Neuronal stem cell (in vitro differentiated cells): ENCODE results near the gene PLD5.

Experiments
- DNase-seq: peaks from one replicate; pipeline ENCODE4 v3.0.0-alpha.2; 2013; ENCODE audit warnings: low spot score
- H2AFZ ChIP-seq: one replicate; pipeline ENCODE4 v1.6.1; 2013; ENCODE audit warnings: mild to moderate bottlenecking, low read length, inconsistent platforms
- H2AK5ac ChIP-seq: 2 replicates; pipeline ENCODE4 v1.6.1; 2013; ENCODE audit warnings: low read depth, mild to moderate bottlenecking, inconsistent platforms, low read length, moderate library complexity, mixed read lengths
- H2BK120ac ChIP-seq: 2 replicates; pipeline ENCODE4 v1.6.1; 2013; ENCODE audit warnings: low read depth, mild to moderate bottlenecking, inconsistent platforms, low read length, moderate library complexity, mixed read lengths
- H2BK12ac ChIP-seq: one replicate; pipeline ENCODE4 v1.6.1; 2013; ENCODE audit warnings: low read length, inconsistent platforms
- H2BK15ac ChIP-seq: 2 replicates; pipeline ENCODE4 v1.6.1; 2013; ENCODE audit warnings: mild to moderate bottlenecking, low read length, inconsistent platforms, mixed read lengths
- H2BK5ac ChIP-seq: one replicate; pipeline ENCODE4 v1.6.1; 2013; ENCODE audit warnings: inconsistent platforms, mild to moderate bottlenecking, low read length, moderate library complexity
- H3K14ac ChIP-seq: one replicate; pipeline ENCODE4 v1.6.1; 2013; ENCODE audit warnings: low read length, inconsistent platforms
- H3K18ac ChIP-seq: 2 replicates; pipeline ENCODE4 v1.6.1; 2013; ENCODE audit warnings: low read length, inconsistent platforms
- H3K23ac ChIP-seq: 2 replicates; pipeline ENCODE4 v1.6.1; 2013; ENCODE audit warnings: low read depth, mild to moderate bottlenecking, mixed read lengths, low read length, inconsistent platforms; ENCODE audit not compliant: poor library complexity
- H3K27ac ChIP-seq: replicated peaks from 3 replicates; pipeline ENCODE4 v1.5.1; 2013; ENCODE audit warnings: low read length, inconsistent platforms
- H3K27me3 ChIP-seq, 3 experiments: 2 replicates each; pipeline ENCODE4 v1.6.1; 2013; ENCODE audit warnings: low read length in 3 of 3, mild to moderate bottlenecking in 2 of 3, inconsistent platforms in 1 of 3, low read depth in 1 of 3, mixed read lengths in 1 of 3, moderate library complexity in 1 of 3; ENCODE audit not compliant: control insufficient read depth in 3 of 3, insufficient read depth in 3 of 3
- H3K36me3 ChIP-seq, 2 donors: replicated peaks in 1 of 2; 2 replicates each; pipeline ENCODE4 v1.6.1; 2013; ENCODE audit warnings: low read length in 2 of 2; ENCODE audit not compliant: control insufficient read depth in 2 of 2, insufficient read depth in 2 of 2
- H3K4ac ChIP-seq: 2 replicates; pipeline ENCODE4 v1.6.1; 2013; ENCODE audit warnings: inconsistent platforms, mild to moderate bottlenecking, low read length, moderate library complexity
- H3K4me1 ChIP-seq, 2 donors: 1 replicate in 1 of 2; 2 replicates in 1 of 2; pipeline ENCODE4 v1.6.1; 2013; ENCODE audit warnings: low read length in 2 of 2, low read depth in 1 of 2; ENCODE audit not compliant: control insufficient read depth in 2 of 2, insufficient read depth in 1 of 2
- H3K4me2 ChIP-seq: one replicate; pipeline ENCODE4 v1.6.1; 2013; ENCODE audit warnings: mild to moderate bottlenecking, low read length, inconsistent platforms; ENCODE audit not compliant: insufficient read depth, poor library complexity, severe bottlenecking
- H3K4me3 ChIP-seq, 2 donors: 2 replicates each; pipeline ENCODE4 v1.5.1; 2013; ENCODE audit warnings: low read length in 2 of 2, mild to moderate bottlenecking in 2 of 2, inconsistent platforms in 1 of 2, moderate library complexity in 1 of 2
- H3K79me1 ChIP-seq: one replicate; pipeline ENCODE4 v1.6.1; 2013; ENCODE audit warnings: low read depth, mild to moderate bottlenecking, inconsistent platforms, low read length, moderate library complexity
- H3K9ac ChIP-seq: one replicate; pipeline ENCODE4 v1.6.1; 2013; ENCODE audit warnings: mild to moderate bottlenecking, low read depth, low read length, inconsistent platforms; ENCODE audit not compliant: poor library complexity
- H3K9me3 ChIP-seq, 2 donors: replicated peaks in 1 of 2; 2 replicates each; pipeline versions ENCODE3 to v1.6.1; 2013; ENCODE audit warnings: low read length in 2 of 2, mild to moderate bottlenecking in 2 of 2, inconsistent platforms in 1 of 2, low read depth in 1 of 2, mixed read lengths in 1 of 2, moderate library complexity in 1 of 2; ENCODE audit not compliant: control insufficient read depth in 2 of 2, insufficient read depth in 1 of 2
- H4K8ac ChIP-seq: one replicate; pipeline ENCODE4 v1.6.1; 2013; ENCODE audit warnings: low read depth, mild to moderate bottlenecking, inconsistent platforms, low read length, moderate library complexity
- H4K91ac ChIP-seq: one replicate; pipeline ENCODE4 v1.6.1; 2013; ENCODE audit warnings: low read length, low read depth, mild to moderate bottlenecking, inconsistent platforms; ENCODE audit not compliant: poor library complexity
- WGBS, 2 donors: extraction: QIAGEN DNeasy Blood & Tissue Kit; methylation state at CpG; one replicate each; pipeline ENCODE4 v1.1.7; 2013; ENCODE audit warnings: missing lambda C conversion rate in 2 of 2, mixed read lengths in 1 of 2; ENCODE audit not compliant: insufficient read length in 2 of 2, insufficient replicate concordance in 1 of 2; ENCODE audit errors: extremely low coverage in 2 of 2; 5-methylcytosine and 5-hydroxymethylcytosine counted together

Gene PLD5

DNA sequence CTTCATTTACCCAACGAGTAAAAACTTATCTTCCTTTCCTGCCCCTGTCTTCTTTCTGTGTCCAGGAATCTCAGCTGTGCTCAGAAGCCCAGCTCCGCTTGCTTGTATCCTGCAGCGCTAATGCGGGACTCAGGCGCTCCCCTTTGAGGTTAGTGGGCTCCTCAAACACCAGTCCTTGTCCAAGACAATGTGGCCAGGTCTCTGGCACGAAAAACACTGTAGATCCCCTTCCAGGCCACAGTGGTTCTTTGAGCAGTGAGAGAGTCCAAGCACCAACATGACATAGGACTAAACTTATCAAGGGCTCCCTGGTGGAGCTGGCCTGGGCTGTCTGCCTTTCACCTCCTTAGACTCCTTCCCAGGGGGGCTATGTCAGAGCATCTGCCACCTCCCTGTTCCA lies 53.7 kb downstream of the PLD5 start:
- Histone ChIP-seq H2BK12ac (no peak overlapping the region), H2AK5ac (peak overlapping the region; percentile 13), H2BK15ac (peak overlapping the region; percentile 65), H3K4me3 (no peak overlapping the region), H3K23ac (no peak overlapping the region), H4K91ac (no peak overlapping the region), H3K4me1 (no peaks in the 10 kb centered on the region), H4K8ac (no peak overlapping the region), H3K4me2 (no peak overlapping the region), H3K27me3 (no peaks in the 10 kb centered on the region), H2AFZ (no peak overlapping the region), H2BK5ac (no peak overlapping the region), H3K79me1 (no peaks in the 10 kb centered on the region), H3K14ac (no peak overlapping the region), H3K9me3 (peaks cover 0 to 2% of the 10 kb centered on the region in 2 donors), H3K27ac (no peak overlapping the region), H3K9ac (no peak overlapping the region), H2BK120ac (no peak overlapping the region), H3K18ac (no peak overlapping the region), H3K36me3 (no peaks in the 10 kb centered on the region), H3K4ac (no peak overlapping the region)
- no CpG with 5 or more reads among the region's 6 CpGs for WGBS, 2 donors
- no peak for DNase-seq

DNA sequence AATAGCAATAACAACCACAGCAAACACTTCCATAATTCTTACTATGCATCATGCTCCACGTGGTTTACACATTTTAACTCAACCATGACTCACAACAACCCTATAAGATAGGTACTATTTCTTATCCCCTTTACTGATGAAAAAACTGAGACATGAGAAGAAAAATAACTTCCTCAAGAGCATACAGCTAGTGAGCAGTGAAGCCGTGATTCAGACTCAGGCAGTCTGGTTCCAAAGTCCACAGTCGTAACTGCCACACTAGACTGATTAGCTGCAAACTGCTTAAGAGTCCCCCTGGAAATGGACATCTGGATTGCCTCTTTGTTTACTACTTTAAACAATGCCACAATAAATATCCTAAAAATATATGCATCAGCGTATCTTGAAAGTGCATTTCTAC lies 55.7 kb downstream of the PLD5 start:
- Histone ChIP-seq H3K4me3 (no peak overlapping the region), H3K4me1 (no peaks in the 10 kb centered on the region), H4K91ac (no peak overlapping the region), H3K9me3 (peaks cover 0 to 2% of the 10 kb centered on the region in 2 donors), H2BK15ac (no peak overlapping the region), H2BK5ac (no peak overlapping the region), H3K4me2 (no peak overlapping the region), H2AFZ (no peak overlapping the region), H3K14ac (no peak overlapping the region), H3K9ac (no peak overlapping the region), H2AK5ac (no peak overlapping the region), H3K27me3 (no peaks in the 10 kb centered on the region), H2BK120ac (no peak overlapping the region), H3K4ac (no peak overlapping the region), H2BK12ac (no peak overlapping the region), H4K8ac (no peak overlapping the region), H3K23ac (no peak overlapping the region), H3K79me1 (no peaks in the 10 kb centered on the region), H3K27ac (no peak overlapping the region), H3K18ac (no peak overlapping the region), H3K36me3 (no peaks in the 10 kb centered on the region)
- WGBS, 2 donors = no CpG with 5 or more reads among the region's 4 CpGs
- DNase-seq = no peak

DNA sequence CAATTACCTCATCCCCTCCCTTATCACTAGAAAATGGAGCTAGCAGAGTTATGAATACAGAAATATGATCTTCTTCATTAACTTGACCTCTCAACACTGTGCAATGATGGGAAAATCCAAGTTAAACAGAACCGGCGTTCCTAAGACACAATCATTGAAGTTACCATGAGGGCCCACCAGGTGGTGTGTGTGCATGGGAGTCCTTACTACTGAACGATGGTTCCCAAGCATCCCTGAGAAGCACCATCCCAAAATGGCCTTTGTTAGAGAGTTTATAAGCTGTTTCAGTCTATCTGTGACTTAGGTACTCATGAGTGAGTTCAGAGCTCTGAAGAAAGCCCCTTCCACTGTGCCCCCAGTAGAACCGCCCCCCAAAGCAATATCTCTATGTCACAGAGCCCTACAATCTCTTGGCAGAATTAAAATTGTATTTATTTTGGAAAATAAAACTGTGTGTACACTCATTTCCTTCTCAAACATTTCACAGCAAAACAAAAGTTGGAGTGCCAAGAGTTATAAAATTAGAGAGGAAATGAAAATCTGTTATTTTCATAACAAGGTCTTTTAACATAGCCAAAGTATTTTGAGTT lies 56.8 kb downstream of the PLD5 start:
- H3K27me3 ChIP-seq = no peaks in the 10 kb centered on the region
- WGBS, 2 donors = no CpG with 5 or more reads among the region's 4 CpGs
- H3K9me3 ChIP-seq = peaks cover 0 to 2% of the 10 kb centered on the region in 2 donors
- no peak overlapping the region for H3K23ac ChIP-seq
- H3K4me3 ChIP-seq = no peak overlapping the region
- H3K18ac ChIP-seq = no peak overlapping the region
- no peaks in the 10 kb centered on the region for H3K79me1 ChIP-seq
- H3K9ac ChIP-seq = no peak overlapping the region
- H2BK15ac ChIP-seq = no peak overlapping the region
- H2BK12ac ChIP-seq = no peak overlapping the region
- H2AK5ac ChIP-seq = no peak overlapping the region
- peak; percentile 54 for DNase-seq
- H3K27ac ChIP-seq = no peak overlapping the region
- H2AFZ ChIP-seq = no peak overlapping the region
- H3K4me2 ChIP-seq = no peak overlapping the region
- H2BK120ac ChIP-seq = no peak overlapping the region
- H3K4me1 ChIP-seq = no peaks in the 10 kb centered on the region
- no peak overlapping the region for H3K4ac ChIP-seq
- H4K91ac ChIP-seq = no peak overlapping the region
- H2BK5ac ChIP-seq = no peak overlapping the region
- no peak overlapping the region for H3K14ac ChIP-seq
- no peak overlapping the region for H4K8ac ChIP-seq
- no peaks in the 10 kb centered on the region for H3K36me3 ChIP-seq

GRCh38 chr1:242462867-242463266 lies 61.6 kb downstream of the PLD5 start:
- H4K91ac ChIP-seq = no peak overlapping the region
- no peak overlapping the region for H3K14ac ChIP-seq
- H3K23ac ChIP-seq = no peak overlapping the region
- no peak overlapping the region for H3K4me2 ChIP-seq
- no peak overlapping the region for H3K4me3 ChIP-seq
- H4K8ac ChIP-seq = no peak overlapping the region
- no peaks in the 10 kb centered on the region for H3K9me3 ChIP-seq
- H2BK12ac ChIP-seq = no peak overlapping the region
- no peak overlapping the region for H2BK15ac ChIP-seq
- DNase-seq = no peak
- no peak overlapping the region for H3K18ac ChIP-seq
- H3K9ac ChIP-seq = no peak overlapping the region
- H2AFZ ChIP-seq = no peak overlapping the region
- H3K36me3 ChIP-seq = no peaks in the 10 kb centered on the region
- H2BK5ac ChIP-seq = no peak overlapping the region
- H3K4ac ChIP-seq = no peak overlapping the region
- no peaks in the 10 kb centered on the region for H3K4me1 ChIP-seq
- no peak overlapping the region for H3K27ac ChIP-seq
- 100% methylated on average over 2 of the region's 7 CpGs; no CpG with 5 or more reads in 1 of the 2 donors for WGBS, 2 donors
- H3K79me1 ChIP-seq = no peaks in the 10 kb centered on the region
- no peak overlapping the region for H2BK120ac ChIP-seq
- no peaks in the 10 kb centered on the region for H3K27me3 ChIP-seq
- no peak overlapping the region for H2AK5ac ChIP-seq
